HepG2 (cell line): ENCODE results near the gene ADGRG1. TPM values are rescaled to one million over a fixed set of nuclear protein-coding genes. Genes with fewer than 3 reads are reported as not detected.

Experiments
- AGO1 ChIP-seq: fragments of 200-400 bp; formaldehyde crosslinking; IDR thresholded peaks from 2 replicates; pipeline ENCODE4 v1.6.1; 2017; ENCODE audit warnings: mild to moderate bottlenecking, low read depth, low read length, moderate library complexity; ENCODE audit not compliant: poor library complexity, severe bottlenecking
- ARNTL ChIP-seq: sonication (generic); formaldehyde crosslinking; IDR thresholded peaks from 2 replicates; pipeline ENCODE4 v1.4.0; 2020; ENCODE audit warnings: mild to moderate bottlenecking, missing genetic modification reagents
- CCAR2 ChIP-seq: fragments of 200-400 bp; formaldehyde crosslinking; optimal IDR thresholded peaks from 2 replicates; pipeline ENCODE3; 2018; ENCODE audit warnings: low read depth, mild to moderate bottlenecking, low read length, moderate library complexity
- DNMT3B ChIP-seq: conservative IDR thresholded peaks from 2 replicates; pipeline ENCODE4 v1.6.1; 2016; ENCODE audit warnings: missing biosample characterization, control low read depth
- EED ChIP-seq: sonication (generic); formaldehyde crosslinking; IDR thresholded peaks from 2 replicates; pipeline ENCODE4 v1.5.0; 2020; ENCODE audit warnings: mild to moderate bottlenecking, missing genetic modification reagents
- ESRRA ChIP-seq: sonication (generic); formaldehyde crosslinking; IDR thresholded peaks from 2 replicates; pipeline ENCODE4 v1.5.1; 2020; ENCODE audit warnings: mild to moderate bottlenecking, low read depth, missing genetic modification reagents
- MYNN ChIP-seq: sonication (generic); formaldehyde crosslinking; IDR thresholded peaks from 2 replicates; pipeline ENCODE4 v1.4.0; 2020; ENCODE audit warnings: mild to moderate bottlenecking, low read depth, missing genetic modification reagents
- NBN ChIP-seq: fragments of 450-650 bp; conservative IDR thresholded peaks from 2 replicates; pipeline ENCODE4 v1.6.1; 2017
- NFIC ChIP-seq: IDR thresholded peaks from 2 replicates; pipeline ENCODE4 v1.6.1; 2012; ENCODE audit warnings: mild to moderate bottlenecking, low read length, inconsistent platforms
- NFKB2 ChIP-seq: sonication (generic); formaldehyde crosslinking; IDR thresholded peaks from 2 replicates; pipeline ENCODE4 v1.4.0; 2020; ENCODE audit warnings: missing genetic modification reagents, borderline replicate concordance
- PAF1 ChIP-seq: IDR thresholded peaks from 2 replicates; pipeline ENCODE4 v1.6.1; 2016; ENCODE audit warnings: missing genetic modification reagents, missing compliant biosample characterization
- PCBP2 ChIP-seq: fragments of 200-400 bp; formaldehyde crosslinking; optimal IDR thresholded peaks from 2 replicates; pipeline ENCODE3; 2018; ENCODE audit warnings: low read length, low read depth; ENCODE audit not compliant: poor library complexity, severe bottlenecking
- POGZ ChIP-seq: sonication (generic); formaldehyde crosslinking; IDR thresholded peaks from 2 replicates; pipeline ENCODE4 v1.4.0; 2020; ENCODE audit warnings: mild to moderate bottlenecking, missing genetic modification reagents
- PRPF4 ChIP-seq: fragments of 200-400 bp; formaldehyde crosslinking; IDR thresholded peaks from 2 replicates; pipeline ENCODE4 v1.6.1; 2016; ENCODE audit warnings: low read length, low read depth; ENCODE audit not compliant: poor library complexity, severe bottlenecking
- RXRA ChIP-seq: sonication (generic); formaldehyde crosslinking; IDR thresholded peaks from 2 replicates; pipeline ENCODE4 v1.5.1; 2020; ENCODE audit warnings: missing genetic modification reagents
- SALL2 ChIP-seq: sonication (generic); formaldehyde crosslinking; IDR thresholded peaks from 2 replicates; pipeline ENCODE4 v1.8.1; 2023; ENCODE audit warnings: mild to moderate bottlenecking, missing genetic modification reagents, inconsistent platforms
- SMARCE1 ChIP-seq: fragments of 450-650 bp; IDR thresholded peaks from 2 replicates; pipeline ENCODE4 v1.6.1; 2017; ENCODE audit warnings: borderline replicate concordance
- ZBTB8A ChIP-seq: sonication (generic); formaldehyde crosslinking; IDR thresholded peaks from 2 replicates; pipeline ENCODE4 v1.4.0; 2020; ENCODE audit warnings: mild to moderate bottlenecking, low read depth, missing genetic modification reagents, borderline replicate concordance
- ZFP82 ChIP-seq: sonication (generic); formaldehyde crosslinking; IDR thresholded peaks from 2 replicates; pipeline ENCODE4 v1.5.1; 2020; ENCODE audit warnings: mild to moderate bottlenecking, missing genetic modification reagents, borderline replicate concordance
- ZNF12 ChIP-seq: sonication (generic); formaldehyde crosslinking; IDR thresholded peaks from 2 replicates; pipeline ENCODE4 v1.5.0; 2020; ENCODE audit warnings: missing genetic modification reagents
- ZNF317 ChIP-seq: sonication (generic); formaldehyde crosslinking; IDR thresholded peaks from 2 replicates; pipeline ENCODE4 v1.5.0; 2020; ENCODE audit warnings: mild to moderate bottlenecking, missing genetic modification reagents
- ZNF350 ChIP-seq: sonication (generic); formaldehyde crosslinking; IDR thresholded peaks from 2 replicates; pipeline ENCODE4 v1.4.0; 2020; ENCODE audit warnings: mild to moderate bottlenecking, low read depth, missing genetic modification reagents, borderline replicate concordance
- ZNF501 ChIP-seq: sonication (generic); formaldehyde crosslinking; IDR thresholded peaks from 2 replicates; pipeline ENCODE4 v1.5.1; 2020; ENCODE audit warnings: mild to moderate bottlenecking, moderate library complexity, missing genetic modification reagents
- ZNF572 ChIP-seq: sonication (generic); formaldehyde crosslinking; IDR thresholded peaks from 2 replicates; pipeline ENCODE4 v1.5.1; 2020; ENCODE audit warnings: mild to moderate bottlenecking, missing genetic modification reagents
- ZNF792 ChIP-seq: IDR thresholded peaks from 2 replicates; pipeline ENCODE4 v1.6.1; 2016
- ZNF83 ChIP-seq: sonication (generic); formaldehyde crosslinking; IDR thresholded peaks from 2 replicates; pipeline ENCODE4 v1.4.0; 2020; ENCODE audit warnings: missing genetic modification reagents, mild to moderate bottlenecking, borderline replicate concordance
- ZSCAN29 ChIP-seq: sonication (generic); formaldehyde crosslinking; conservative IDR thresholded peaks from 2 replicates; pipeline ENCODE4 v1.4.0; 2020; ENCODE audit warnings: mild to moderate bottlenecking, missing genetic modification reagents
- polyA plus RNA-seq, 8 experiments: library from polyadenylated mRNA; depleted of rRNA in 3 of 8; stranded (reverse) in 7 of 8; unstranded in 1 of 8; fragments of >200 nt; fragmentation: Illumina TruSeq in 4 of 8; extraction: Trizol in 4 of 8; gene quantifications; 2 replicates each; pipeline versions ENCODE4 v1.2.1 to v1.2.3, GENCODE V29; 2011 to 2016; ENCODE audit warnings: low read depth in 4 of 8, missing spikeins in 1 of 8, mixed read lengths in 1 of 8; ENCODE audit not compliant: insufficient read depth in 1 of 8
- total RNA-seq, 5 experiments: library from RNA; depleted of rRNA; stranded (reverse); fragments of >200 nt; fragmentation: Illumina TruSeq; extraction: Trizol; gene quantifications; 2 replicates each; pipeline ENCODE4 v1.2.3, GENCODE V29; 2016; ENCODE audit warnings: low read depth in 1 of 5
- TF ChIP-seq, protein P1 (sequence below): sonication (generic); formaldehyde crosslinking; IDR thresholded peaks from 2 replicates; pipeline ENCODE4 v1.5.0; 2020; ENCODE audit warnings: missing genetic modification reagents
- TF ChIP-seq, protein P2 (sequence below): sonication (generic); formaldehyde crosslinking; IDR thresholded peaks from 2 replicates; pipeline ENCODE4 v1.4.0; 2020; ENCODE audit warnings: missing genetic modification reagents

ADGRG1 gene
- total and polyA plus RNA-seq, 2 of the 13 experiments (the other 11 are each of a cell fraction or from before 2014, with no cell fraction given) = 2.7 to 5.9 TPM

DNA sequence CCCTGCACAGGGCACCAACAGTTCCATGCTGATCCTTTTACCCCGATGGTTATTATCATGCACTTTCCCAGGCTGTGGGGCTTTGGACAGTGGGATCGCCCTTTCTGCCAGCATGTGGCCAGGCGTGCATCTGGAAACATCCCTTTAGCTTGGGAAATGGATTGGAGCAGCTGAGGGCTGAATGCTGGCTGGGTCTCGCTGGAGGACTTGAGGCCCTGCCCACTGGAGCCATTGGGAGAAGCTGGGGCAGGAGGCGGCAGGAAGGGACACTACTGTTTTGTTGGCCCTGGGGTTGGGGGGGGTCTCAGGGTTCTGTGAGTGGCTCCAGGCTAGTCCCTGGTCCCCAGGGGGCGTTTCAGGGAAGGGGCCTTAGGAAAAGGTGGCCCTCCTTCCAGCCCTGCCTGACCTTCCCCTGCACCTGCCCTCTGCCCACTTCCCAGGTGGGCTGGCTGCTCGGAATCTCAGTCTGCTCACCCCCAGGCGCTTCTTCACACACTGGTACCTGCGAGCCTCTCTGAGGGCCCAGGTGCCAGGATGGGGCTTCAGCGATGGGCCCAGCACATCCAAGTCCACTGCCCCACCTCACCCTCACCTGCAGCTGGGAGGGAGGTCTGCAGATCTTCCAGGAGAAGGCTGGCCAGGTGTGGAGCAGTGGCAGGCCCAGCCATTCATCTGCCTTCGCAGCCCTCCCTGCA, 38.1 kb downstream of the ADGRG1 start (continued):
- TF ChIP-seq RXRA (CRISPR knock-in tag) (no peak), ARNTL (no peak), SMARCE1 (no peak), ZNF792 (CRISPR knock-in tag) (no peak), ZNF317 (CRISPR knock-in tag) (no peak), ESRRA (no peak), ZNF501 (CRISPR knock-in tag) (no peak), PCBP2 (no peak), DNMT3B (CRISPR knock-in tag) (no peak), ZNF350 (CRISPR knock-in tag) (no peak), NFKB2 (CRISPR knock-in tag) (peak; percentile 69; the same call in 1 of the 2 replicates), SALL2 (CRISPR knock-in tag) (no peak), ZBTB8A (CRISPR knock-in tag) (no peak), POGZ (CRISPR knock-in tag) (no peak), ZSCAN29 (CRISPR knock-in tag) (no peak), EED (CRISPR knock-in tag) (peak; percentile 84), ZNF12 (CRISPR knock-in tag) (no peak), NBN (no peak), CCAR2 (no peak), MYNN (CRISPR knock-in tag) (no peak), ZNF572 (CRISPR knock-in tag) (0 out of 2 replicates have a peak, but pooled peaks have one; percentile 19), ZFP82 (CRISPR knock-in tag) (no peak), PAF1 (CRISPR knock-in tag) (no peak), NFIC (no peak), AGO1 (peak; percentile 26), PRPF4 (no peak), ZNF83 (CRISPR knock-in tag) (no peak)
- TF ChIP-seq, protein P1, sequence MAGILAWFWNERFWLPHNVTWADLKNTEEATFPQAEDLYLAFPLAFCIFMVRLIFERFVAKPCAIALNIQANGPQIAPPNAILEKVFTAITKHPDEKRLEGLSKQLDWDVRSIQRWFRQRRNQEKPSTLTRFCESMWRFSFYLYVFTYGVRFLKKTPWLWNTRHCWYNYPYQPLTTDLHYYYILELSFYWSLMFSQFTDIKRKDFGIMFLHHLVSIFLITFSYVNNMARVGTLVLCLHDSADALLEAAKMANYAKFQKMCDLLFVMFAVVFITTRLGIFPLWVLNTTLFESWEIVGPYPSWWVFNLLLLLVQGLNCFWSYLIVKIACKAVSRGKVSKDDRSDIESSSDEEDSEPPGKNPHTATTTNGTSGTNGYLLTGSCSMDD (CRISPR knock-in tag) = no peak
- TF ChIP-seq, protein P2, sequence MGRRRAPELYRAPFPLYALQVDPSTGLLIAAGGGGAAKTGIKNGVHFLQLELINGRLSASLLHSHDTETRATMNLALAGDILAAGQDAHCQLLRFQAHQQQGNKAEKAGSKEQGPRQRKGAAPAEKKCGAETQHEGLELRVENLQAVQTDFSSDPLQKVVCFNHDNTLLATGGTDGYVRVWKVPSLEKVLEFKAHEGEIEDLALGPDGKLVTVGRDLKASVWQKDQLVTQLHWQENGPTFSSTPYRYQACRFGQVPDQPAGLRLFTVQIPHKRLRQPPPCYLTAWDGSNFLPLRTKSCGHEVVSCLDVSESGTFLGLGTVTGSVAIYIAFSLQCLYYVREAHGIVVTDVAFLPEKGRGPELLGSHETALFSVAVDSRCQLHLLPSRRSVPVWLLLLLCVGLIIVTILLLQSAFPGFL (CRISPR knock-in tag) = no peak
